ENCODE measurements around the gene SPECC1.
"Not testable (repeated sequence)": the region's sequence is repeated elsewhere in the genome, so short reads cannot be mapped to it uniquely, and the experiment has no call there.

The SPECC1 gene

GRCh38 chr17:20257798-20258197, 248.6 kb downstream of the SPECC1 start:
- TF ChIP-seq CTCF (conservative IDR thresholded peaks at IDR 0.05) = no peak
- no peak overlapping the region for H3K27ac ChIP-seq

GRCh38 chr17:20259668-20260067, 250.5 kb downstream of the SPECC1 start:
- TF ChIP-seq CTCF (conservative IDR thresholded peaks at IDR 0.05) = no peak

GRCh38 chr17:20260268-20260667, 251.1 kb downstream of the SPECC1 start:
- H3K27ac ChIP-seq = no peak overlapping the region
- TF ChIP-seq CTCF (conservative IDR thresholded peaks at IDR 0.05) = no peak

More at GRCh38 chr17:20259668-20260067, 250.5 kb downstream of the SPECC1 start:
- no peak overlapping the region for H3K27ac ChIP-seq

GRCh38 chr17:20262226-20263114, 253.3 kb downstream of the SPECC1 start:
- no peak for TF ChIP-seq CTCF (conservative IDR thresholded peaks at IDR 0.05)
- no peak overlapping the region for H3K27ac ChIP-seq

- not testable (repeated sequence) for H3K27ac ChIP-seq
Measured at GRCh38 chr17:20263115-20263433, 253.9 kb downstream of the SPECC1 start.

- no peak for TF ChIP-seq CTCF (conservative IDR thresholded peaks at IDR 0.05)
- no peak overlapping the region for H3K27ac ChIP-seq
Measured at GRCh38 chr17:20263595-20263994, 254.4 kb downstream of the SPECC1 start.

- H3K27ac ChIP-seq = no peak overlapping the region
- no peak for TF ChIP-seq CTCF (conservative IDR thresholded peaks at IDR 0.05)
Measured at GRCh38 chr17:20264996-20265395, 255.8 kb downstream of the SPECC1 start.

GRCh38 chr17:20266806-20267458, 257.8 kb downstream of the SPECC1 start:
- H3K27ac ChIP-seq = no peak overlapping the region
- no peak for TF ChIP-seq CTCF (conservative IDR thresholded peaks at IDR 0.05)

Data from VCaP (cell line).